ENCODE results near the gene NDUFAB1.
"Not testable (repeated sequence)": the region's sequence is repeated elsewhere in the genome, so short reads cannot be mapped to it uniquely, and the experiment has no call there.

The NDUFAB1 gene

DNA sequence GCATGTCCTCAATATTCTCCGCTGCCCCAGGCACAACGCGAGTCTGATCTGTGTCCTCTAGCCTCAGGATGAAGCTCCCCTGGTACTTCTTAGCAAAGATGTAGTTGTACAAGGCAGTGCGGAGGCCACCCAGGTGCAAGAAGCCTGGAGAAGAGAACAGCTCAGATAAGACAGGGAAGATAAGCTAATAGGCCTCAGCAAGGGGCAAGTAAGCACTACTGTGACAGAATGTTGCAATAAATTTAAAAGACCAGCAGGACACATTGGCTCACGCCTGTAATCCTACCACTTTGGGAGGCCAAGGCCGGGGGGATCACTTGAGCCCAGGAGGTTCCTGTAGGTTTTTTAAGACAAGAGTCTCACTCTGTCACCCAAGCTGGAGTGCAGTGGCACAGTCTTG is 44.0 kb downstream of the NDUFAB1 start:
- peaks cover 0 to 14% (median 0%) of the 10 kb centered on the region in 11 experiments; a peak in 1 of 22 replicates for H4K20me1 ChIP-seq
- peaks cover 47 to 65% (median 58%) of the 10 kb centered on the region in 11 experiments for H3K36me3 ChIP-seq
- no peaks in the 10 kb centered on the region for H3K27me3 ChIP-seq
- H3K4me3 ChIP-seq = no peak overlapping the region
- TF ChIP-seq Cebpa-rat (IDR thresholded peaks at IDR 0.05) = no peak
- no peak overlapping the region for H3K4me2 ChIP-seq
- H3K9ac ChIP-seq = no peak overlapping the region; a peak in 1 of 22 replicates
- H3K9me3 ChIP-seq (replicated peaks in 1 of 11) = peaks cover 0 to 4% (median 0%) of the 10 kb centered on the region in 11 experiments; a peak in 1 of 22 replicates
- H3K4me1 ChIP-seq = peaks cover 8 to 15% (median 11%) of the 10 kb centered on the region in 10 experiments; a peak in 18 of 20 replicates
- no peak overlapping the region for H3K27ac ChIP-seq

DNA sequence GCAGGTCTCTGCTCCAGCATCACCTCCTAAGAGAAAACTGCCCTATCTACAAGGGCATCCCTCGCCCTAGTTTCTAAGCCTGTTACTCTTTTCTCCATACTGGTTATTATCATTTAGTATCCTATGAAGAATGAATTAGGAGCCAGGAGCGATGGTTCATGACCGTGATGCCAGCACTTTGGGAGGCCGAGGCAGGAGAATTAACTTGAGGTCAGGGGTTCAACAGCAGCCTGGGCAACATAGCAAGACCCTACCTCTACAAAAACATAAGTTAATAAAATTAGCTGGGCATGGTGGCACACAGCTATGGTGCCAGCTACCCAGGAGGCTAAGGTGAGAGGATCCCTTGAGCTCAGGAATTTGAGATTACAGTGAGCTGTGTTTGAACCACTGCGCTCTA is 46.2 kb downstream of the NDUFAB1 start:
- TF ChIP-seq Cebpa-rat (IDR thresholded peaks at IDR 0.05) = no peak

DNA sequence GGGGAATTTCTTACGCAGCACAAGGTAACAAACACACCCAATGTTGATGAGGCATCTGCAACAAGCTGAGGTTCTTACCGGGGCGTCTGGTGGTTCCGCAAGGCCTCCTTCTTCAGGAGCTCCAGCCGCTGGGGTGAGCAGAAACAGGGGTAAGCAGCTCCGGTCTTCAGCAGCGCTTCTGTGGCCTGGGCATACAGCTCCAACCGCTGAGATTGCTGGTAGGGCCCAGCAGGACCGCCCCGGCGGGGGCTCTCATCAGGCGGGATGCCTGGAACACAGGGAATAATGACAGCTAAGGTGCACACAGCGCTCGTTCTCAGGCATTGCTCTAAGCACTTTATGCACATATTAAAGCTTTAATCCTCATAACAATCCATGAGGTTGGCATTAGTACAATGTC is 51.7 kb downstream of the NDUFAB1 start:
- Histone ChIP-seq H3K4me3 (no peak overlapping the region), H3K4me1 (peaks cover 0 to 7% (median 0%) of the 10 kb centered on the region in 10 experiments; a peak in 7 of 20 replicates)

More for the DNA sequence above, 46.2 kb downstream of the NDUFAB1 start:
- no peaks in the 10 kb centered on the region for H3K27me3 ChIP-seq
- peaks cover 0 to 14% (median 0%) of the 10 kb centered on the region in 11 experiments; a peak in 1 of 22 replicates for H4K20me1 ChIP-seq
- H3K4me1 ChIP-seq = 0 out of 20 replicates have a peak, but pooled peaks cover 0 to under 1% (median 0%) of the 10 kb centered on the region in 10 experiments
- no peaks in the 10 kb centered on the region for H3K9me3 ChIP-seq (replicated peaks in 1 of 11)
- H3K27ac ChIP-seq = no peak overlapping the region
- H3K4me2 ChIP-seq = no peak overlapping the region
- H3K36me3 ChIP-seq = peaks cover 70 to 88% (median 80%) of the 10 kb centered on the region in 11 experiments
- no peak overlapping the region for H3K9ac ChIP-seq
- H3K4me3 ChIP-seq = no peak overlapping the region

DNA sequence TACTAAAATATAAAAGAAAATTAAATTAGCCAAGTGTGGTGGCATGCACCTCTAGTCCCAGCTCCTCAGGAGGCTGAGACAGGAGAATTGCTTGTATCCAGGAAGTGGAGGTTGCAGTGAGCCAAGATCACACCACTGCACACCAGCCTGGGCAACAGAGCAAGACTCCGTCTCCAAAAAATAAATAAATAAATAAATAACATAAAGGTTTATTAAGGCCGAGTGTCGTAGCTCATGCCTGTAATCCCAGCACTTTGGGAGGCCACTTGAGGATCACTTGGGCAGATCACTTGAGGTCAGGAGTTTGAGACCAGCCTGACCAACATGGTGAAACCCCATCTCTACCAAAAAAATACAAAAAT is 55.3 kb downstream of the NDUFAB1 start:
- not testable (repeated sequence) for H3K4me2 ChIP-seq; H3K9me3 ChIP-seq (replicated peaks in 1 of 11); H3K27ac ChIP-seq; H3K27me3 ChIP-seq; H3K9ac ChIP-seq; H3K4me3 ChIP-seq
- H3K4me1 ChIP-seq = peaks cover 0 to 25% (median 12%) of the 10 kb centered on the region in 10 experiments; a peak in 12 of 20 replicates
- peaks cover 0 to 12% (median 0%) of the 10 kb centered on the region in 11 experiments; a peak in 1 of 22 replicates for H4K20me1 ChIP-seq
- peaks cover 59 to 100% (median 95%) of the 10 kb centered on the region in 11 experiments for H3K36me3 ChIP-seq

More for the DNA sequence above, 51.7 kb downstream of the NDUFAB1 start:
- H4K20me1 ChIP-seq = peaks cover 0 to 17% (median 0%) of the 10 kb centered on the region in 11 experiments; a peak in 1 of 22 replicates
- no peaks in the 10 kb centered on the region for H3K9me3 ChIP-seq (replicated peaks in 1 of 11)
- no peak overlapping the region for H3K9ac ChIP-seq
- H3K4me2 ChIP-seq = no peak overlapping the region
- H3K27ac ChIP-seq = no peak overlapping the region; a peak in 1 of 22 replicates
- TF ChIP-seq Cebpa-rat (IDR thresholded peaks at IDR 0.05) = no peak
- peaks cover 82 to 100% (median 95%) of the 10 kb centered on the region in 11 experiments for H3K36me3 ChIP-seq
- H3K27me3 ChIP-seq = no peaks in the 10 kb centered on the region

DNA sequence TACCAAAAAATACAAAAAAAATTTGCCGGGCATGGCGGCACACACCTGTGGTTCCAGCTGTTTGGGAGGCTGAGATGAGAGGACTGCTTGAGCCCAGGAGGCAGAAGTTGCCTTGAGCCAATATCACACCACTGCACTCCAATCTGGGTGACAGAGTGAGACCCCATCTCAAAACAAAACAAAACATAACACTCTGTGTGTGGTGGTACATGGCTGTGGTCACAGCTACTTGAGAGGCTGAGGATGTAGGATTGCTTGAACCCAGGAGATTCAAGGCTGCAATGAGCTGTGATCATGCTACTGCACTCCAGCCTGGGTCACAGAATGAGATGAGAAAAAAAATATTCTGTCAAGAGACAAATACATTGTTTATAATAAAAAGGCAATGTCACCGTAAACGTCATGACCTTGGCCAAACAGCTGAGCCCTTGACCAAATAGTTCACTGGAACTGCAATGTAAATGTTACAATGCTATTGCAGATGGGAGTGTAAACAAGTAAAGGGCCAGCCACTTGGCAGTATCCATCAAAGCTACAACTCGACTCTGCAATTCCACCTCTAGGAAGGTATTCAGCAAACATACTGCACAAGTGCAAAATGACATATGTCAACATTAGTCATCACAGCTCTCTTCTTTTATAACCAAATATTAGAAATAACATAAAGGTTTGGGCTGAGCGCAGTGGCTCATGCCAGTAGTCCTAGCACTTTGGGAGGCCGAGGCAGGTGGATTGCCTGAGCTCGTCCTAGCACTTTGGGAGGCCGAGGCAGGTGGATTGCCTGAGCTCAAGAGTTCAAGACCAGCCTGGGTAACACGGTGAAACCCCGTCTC is 55.9 kb downstream of the NDUFAB1 start:
- H3K4me1 ChIP-seq = peaks cover 0 to 25% (median 12%) of the 10 kb centered on the region in 10 experiments; a peak in 12 of 20 replicates
- H3K4me3 ChIP-seq = no peak overlapping the region
- H3K36me3 ChIP-seq = peaks cover 59 to 100% (median 95%) of the 10 kb centered on the region in 11 experiments
- H3K9ac ChIP-seq = no peak overlapping the region
- peaks cover 0 to 11% (median 0%) of the 10 kb centered on the region in 11 experiments; a peak in 1 of 22 replicates for H4K20me1 ChIP-seq
- no peaks in the 10 kb centered on the region for H3K27me3 ChIP-seq
- no peak overlapping the region; a peak in 1 of 22 replicates for H3K27ac ChIP-seq
- no peak for TF ChIP-seq Cebpa-rat (IDR thresholded peaks at IDR 0.05)
- H3K9me3 ChIP-seq (replicated peaks in 1 of 11) = no peaks in the 10 kb centered on the region
- no peak overlapping the region for H3K4me2 ChIP-seq

DNA sequence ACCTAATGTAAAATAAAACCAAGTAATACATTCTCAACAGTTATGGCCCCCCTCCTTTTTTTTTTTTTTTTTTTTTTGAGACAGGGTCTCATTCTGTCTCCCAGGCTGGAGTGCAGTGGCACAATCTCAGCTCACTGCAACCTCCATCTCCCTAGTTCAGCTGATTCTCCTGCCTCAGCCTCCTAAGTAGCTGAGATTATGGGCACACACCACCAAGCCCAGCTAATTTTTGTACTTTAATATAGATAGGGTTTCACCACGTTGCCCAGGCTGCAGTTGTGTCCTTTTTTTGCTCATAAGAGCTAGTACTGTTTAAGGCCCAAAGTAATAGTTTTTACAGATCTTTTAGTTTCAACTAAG is 57.2 kb downstream of the NDUFAB1 start:
- Histone ChIP-seq H3K4me2 (peak overlapping the region in 7 of 11 experiments; percentile 22 to 64 (median 57); a peak in 14 of 22 replicates), H3K9me3 (replicated peaks in 1 of 11) (no peaks in the 10 kb centered on the region), H3K4me3 (no peak overlapping the region), H3K27me3 (no peaks in the 10 kb centered on the region), H3K4me1 (peaks cover 0 to 25% (median 12%) of the 10 kb centered on the region in 10 experiments; a peak in 12 of 20 replicates), H3K27ac (peak overlapping the region in 9 of 11 experiments; percentile 12 to 68 (median 46); a peak in 17 of 22 replicates), H4K20me1 (peaks cover 0 to 11% (median 0%) of the 10 kb centered on the region in 11 experiments; a peak in 1 of 22 replicates), H3K9ac (peak overlapping the region in 6 of 11 experiments; percentile 38 to 53 (median 41); a peak in 7 of 22 replicates), H3K36me3 (peaks cover 59 to 100% (median 95%) of the 10 kb centered on the region in 11 experiments)
- TF ChIP-seq Cebpa-rat (IDR thresholded peaks at IDR 0.05) = no peak

DNA sequence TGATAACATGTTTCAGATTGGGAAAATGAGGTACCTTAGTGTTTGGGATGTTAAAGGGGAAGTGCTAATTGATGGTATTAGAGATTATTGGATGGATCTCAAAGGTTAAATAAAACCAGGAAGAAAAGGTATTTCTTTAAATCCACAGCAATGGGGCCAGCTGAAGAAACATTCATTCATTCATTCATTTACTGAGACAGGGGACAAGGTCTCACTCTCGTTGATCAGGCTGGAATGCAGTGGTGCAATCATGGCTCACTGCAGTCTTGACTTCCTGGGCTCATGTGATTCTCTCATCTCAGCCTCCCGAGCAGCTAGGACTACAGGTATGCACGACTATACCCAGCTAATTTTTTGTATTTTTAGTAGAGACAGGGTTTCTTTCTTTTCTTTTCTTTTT is 58.7 kb downstream of the NDUFAB1 start:
- TF ChIP-seq Cebpa-rat (IDR thresholded peaks at IDR 0.05) = no peak
- H3K9ac ChIP-seq = no peak overlapping the region
- H3K9me3 ChIP-seq (replicated peaks in 1 of 11) = no peaks in the 10 kb centered on the region
- peaks cover 0 to 25% (median 12%) of the 10 kb centered on the region in 10 experiments; a peak in 13 of 20 replicates for H3K4me1 ChIP-seq
- H4K20me1 ChIP-seq = peaks cover 0 to 11% (median 0%) of the 10 kb centered on the region in 11 experiments; a peak in 1 of 22 replicates
- peaks cover 59 to 100% (median 95%) of the 10 kb centered on the region in 11 experiments for H3K36me3 ChIP-seq
- no peak overlapping the region for H3K27ac ChIP-seq
- no peak overlapping the region for H3K4me3 ChIP-seq
- no peak overlapping the region for H3K4me2 ChIP-seq
- no peaks in the 10 kb centered on the region for H3K27me3 ChIP-seq

DNA sequence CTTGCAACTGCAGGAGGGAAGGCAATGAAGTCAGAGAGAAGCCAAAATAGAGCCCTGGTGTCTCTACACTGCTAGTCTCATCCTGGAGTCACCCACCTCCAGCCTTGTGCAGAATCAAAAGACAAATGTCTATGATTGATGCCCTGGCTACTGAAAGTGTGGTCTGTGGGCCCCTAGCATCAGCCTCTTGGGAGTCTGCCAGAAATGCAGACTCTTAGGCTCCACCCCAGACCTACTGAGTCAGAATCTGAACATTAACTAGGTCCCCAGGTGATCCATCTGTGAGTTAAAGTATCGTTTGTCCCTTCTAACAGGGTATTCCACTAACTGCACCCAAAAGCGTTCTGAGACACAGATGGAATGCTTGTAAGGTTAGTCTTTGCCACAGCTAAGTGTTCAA is 60.2 kb downstream of the NDUFAB1 start:
- H3K4me3 ChIP-seq = no peak overlapping the region
- no peak overlapping the region for H3K4me2 ChIP-seq
- H3K9ac ChIP-seq = no peak overlapping the region
- H4K20me1 ChIP-seq = peaks cover 0 to 9% (median 0%) of the 10 kb centered on the region in 11 experiments; a peak in 1 of 22 replicates
- H3K27me3 ChIP-seq = no peaks in the 10 kb centered on the region
- no peak overlapping the region for H3K27ac ChIP-seq
- H3K36me3 ChIP-seq = peaks cover 63 to 100% (median 93%) of the 10 kb centered on the region in 11 experiments
- H3K4me1 ChIP-seq = peaks cover 0 to 25% (median 12%) of the 10 kb centered on the region in 10 experiments; a peak in 13 of 20 replicates
- no peak for TF ChIP-seq Cebpa-rat (IDR thresholded peaks at IDR 0.05)
- no peaks in the 10 kb centered on the region for H3K9me3 ChIP-seq (replicated peaks in 1 of 11)
